Loucy (cell line): ENCODE data around the gene ARVCF.

ENCODE experiments used
- H2AFZ ChIP-seq: fragments of 200-600 bp; sonication (generic); 2 replicates; pipeline ENCODE4 v1.6.0; 2016; ENCODE audit warnings: antibody characterized with exemption, mild to moderate bottlenecking, low read length, moderate library complexity
- H3F3A ChIP-seq: fragments of 200-600 bp; 2 replicates; pipeline ENCODE4 v1.6.0; 2016; ENCODE audit warnings: antibody characterized with exemption, low read depth, mild to moderate bottlenecking
- H3K27me3 ChIP-seq: fragments of 200-600 bp; sonication (generic); 2 replicates; pipeline ENCODE4 v1.6.1; 2014; ENCODE audit warnings: low read length, mild to moderate bottlenecking; ENCODE audit not compliant: insufficient read depth, poor library complexity, severe bottlenecking
- H3K36me3 ChIP-seq: fragments of 200-600 bp; sonication (generic); 2 replicates; pipeline ENCODE4 v1.6.1; 2016; ENCODE audit warnings: low read length; ENCODE audit not compliant: insufficient read depth
- H3K4me1 ChIP-seq: fragments of 200-600 bp; sonication (generic); 2 replicates; pipeline ENCODE4 v1.5.1; 2014; ENCODE audit warnings: low read length, mild to moderate bottlenecking; ENCODE audit not compliant: insufficient read depth, poor library complexity, severe bottlenecking
- H3K4me2 ChIP-seq: fragments of 200-600 bp; sonication (generic); 2 replicates; pipeline ENCODE4 v1.6.0; 2014; ENCODE audit warnings: antibody characterized with exemption, low read length, low read depth, mild to moderate bottlenecking; ENCODE audit not compliant: poor library complexity, severe bottlenecking
- H3K4me3 ChIP-seq: fragments of 200-600 bp; sonication (generic); 2 replicates; pipeline ENCODE4 v1.5.1; 2014; ENCODE audit warnings: low read length, mild to moderate bottlenecking, mixed read lengths; ENCODE audit not compliant: poor library complexity, severe bottlenecking
- H3K79me2 ChIP-seq: fragments of 200-600 bp; sonication (generic); 2 replicates; pipeline ENCODE4 v1.6.1; 2014; ENCODE audit warnings: low read length; ENCODE audit not compliant: insufficient read depth
- H3K9ac ChIP-seq: fragments of 200-600 bp; sonication (generic); 2 replicates; pipeline ENCODE4 v1.6.0; 2014; ENCODE audit warnings: mild to moderate bottlenecking, low read depth, low read length, moderate library complexity; ENCODE audit not compliant: poor library complexity, severe bottlenecking
- H3K9me2 ChIP-seq: fragments of 200-600 bp; sonication (generic); replicated peaks from 2 replicates; pipeline ENCODE4 v1.6.1; 2016; ENCODE audit warnings: low read depth, low read length, mixed read lengths
- H3K9me3 ChIP-seq: fragments of 200-600 bp; sonication (generic); 2 replicates; pipeline ENCODE4 v1.6.1; 2014; ENCODE audit warnings: mild to moderate bottlenecking, antibody characterized with exemption, low read length, low read depth; ENCODE audit not compliant: insufficient read depth
- H4K20me1 ChIP-seq: fragments of 200-600 bp; sonication (generic); 2 replicates; pipeline ENCODE4 v1.6.0; 2014; ENCODE audit warnings: antibody characterized with exemption, low read length, mild to moderate bottlenecking; ENCODE audit not compliant: insufficient read depth, poor library complexity, severe bottlenecking
- EZH2phosphoT487 ChIP-seq: fragments of 200-600 bp; IDR thresholded peaks from 2 replicates; pipeline ENCODE4 v1.6.1; 2018; ENCODE audit warnings: antibody characterized with exemption, mild to moderate bottlenecking, moderate library complexity, borderline replicate concordance
- TF ChIP-seq, protein P1 (sequence below): fragments of 200-600 bp; sonication (generic); conservative IDR thresholded peaks from 2 replicates; pipeline ENCODE4 v1.5.1; 2014; ENCODE audit warnings: mild to moderate bottlenecking, antibody characterized with exemption, low read length

The ARVCF gene

DNA sequence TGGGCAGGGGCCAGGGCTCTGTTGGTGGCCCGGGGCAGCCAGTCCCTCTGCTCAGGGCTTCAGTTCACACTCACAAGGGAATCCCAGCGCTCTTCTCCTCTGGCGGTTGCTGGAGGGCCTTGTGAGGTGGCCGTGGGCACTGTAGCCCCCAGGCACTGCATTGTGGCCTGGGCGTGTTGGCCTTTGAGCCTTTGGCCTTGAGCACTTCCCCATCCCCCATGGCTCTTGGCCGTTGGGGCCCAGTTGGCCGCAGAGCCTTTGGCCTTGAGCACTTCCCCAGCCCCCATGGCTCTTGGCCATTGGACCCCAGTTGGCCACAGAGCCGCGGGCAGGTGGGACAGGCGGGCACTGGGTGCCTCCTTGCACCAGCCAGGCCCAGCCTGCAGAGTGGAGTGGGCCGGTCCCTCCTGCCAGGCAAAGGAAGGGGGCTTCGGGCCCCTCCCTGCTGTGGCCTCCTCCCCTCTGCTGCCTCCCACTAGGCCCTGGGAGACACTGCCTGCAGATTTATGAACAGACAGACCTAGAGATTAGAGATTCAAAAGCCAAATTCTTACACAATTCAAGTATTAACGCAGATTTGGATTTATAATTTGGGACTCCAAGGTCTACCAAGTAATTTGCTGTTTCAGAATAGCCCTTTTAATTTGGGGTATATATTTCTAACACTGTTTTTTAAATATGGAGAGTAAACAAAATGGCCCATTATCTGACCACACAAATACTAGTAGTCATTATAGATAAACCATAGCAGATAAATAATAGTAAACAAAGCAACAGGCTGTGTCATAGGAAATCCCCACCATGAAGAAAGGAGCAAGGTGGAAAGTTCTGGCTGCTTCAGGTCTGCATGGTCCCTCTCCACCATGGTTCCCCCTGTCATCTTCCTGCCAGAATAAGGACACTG lies 56.8 kb downstream of the ARVCF start:
- TF ChIP-seq EZH2phosphoT487: no peak
- no peaks in the 10 kb centered on the region for H3K27me3 ChIP-seq
- peaks cover 5% of the 10 kb centered on the region for H4K20me1 ChIP-seq
- no peaks in the 10 kb centered on the region for H3K9me2 ChIP-seq
- H2AFZ ChIP-seq: no peak overlapping the region
- H3K9ac ChIP-seq: no peak overlapping the region
- H3K79me2 ChIP-seq: 0 out of 2 replicates have a peak, but pooled peaks cover 1% of the 10 kb centered on the region
- H3F3A ChIP-seq: no peaks in the 10 kb centered on the region
- H3K4me2 ChIP-seq: no peak overlapping the region
- peaks cover 12% of the 10 kb centered on the region; the same call in 1 of the 2 replicates for H3K36me3 ChIP-seq
- H3K4me3 ChIP-seq: no peak overlapping the region
- H3K9me3 ChIP-seq: no peaks in the 10 kb centered on the region
- peaks cover 9% of the 10 kb centered on the region for H3K4me1 ChIP-seq

DNA sequence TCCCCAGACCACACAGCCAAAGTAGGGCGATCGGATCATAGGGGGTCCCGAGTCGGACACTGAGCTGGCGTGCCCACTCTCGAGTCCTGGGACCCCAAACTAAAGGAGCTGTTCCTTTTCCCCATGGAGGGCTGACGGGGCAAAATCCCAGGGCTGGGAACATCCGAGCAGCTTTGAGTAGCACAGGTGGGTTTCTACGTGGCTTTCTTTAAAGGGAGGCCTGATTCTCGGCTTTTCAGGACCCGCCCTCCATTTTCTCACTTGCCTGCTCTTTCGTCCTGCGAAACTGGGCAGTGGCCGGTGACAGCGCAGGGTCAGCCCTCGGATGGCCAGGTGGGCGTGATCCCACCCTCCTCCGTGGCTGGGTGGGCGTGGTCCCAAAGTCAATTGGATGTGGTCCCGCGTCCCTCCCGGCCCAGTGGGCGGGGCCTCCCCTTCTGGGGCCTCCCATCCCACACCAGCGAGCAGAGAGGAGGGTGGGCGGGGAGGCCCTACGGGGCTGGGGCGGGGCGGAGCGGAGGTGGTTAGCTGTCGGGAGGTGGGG lies 57.5 kb downstream of the ARVCF start:
- Histone ChIP-seq H3K4me2 (no peak overlapping the region), H3K4me1 (peaks cover 9% of the 10 kb centered on the region), H3K9me3 (no peaks in the 10 kb centered on the region), H3K79me2 (0 out of 2 replicates have a peak, but pooled peaks cover 3% of the 10 kb centered on the region), H3K9me2 (no peaks in the 10 kb centered on the region), H3K9ac (no peak overlapping the region), H2AFZ (no peak overlapping the region), H3F3A (no peaks in the 10 kb centered on the region), H4K20me1 (peaks cover 7% of the 10 kb centered on the region), H3K4me3 (no peak overlapping the region), H3K27me3 (no peaks in the 10 kb centered on the region), H3K36me3 (peaks cover 10% of the 10 kb centered on the region; the same call in 1 of the 2 replicates)
- TF ChIP-seq EZH2phosphoT487: no peak
- TF ChIP-seq, protein P1, sequence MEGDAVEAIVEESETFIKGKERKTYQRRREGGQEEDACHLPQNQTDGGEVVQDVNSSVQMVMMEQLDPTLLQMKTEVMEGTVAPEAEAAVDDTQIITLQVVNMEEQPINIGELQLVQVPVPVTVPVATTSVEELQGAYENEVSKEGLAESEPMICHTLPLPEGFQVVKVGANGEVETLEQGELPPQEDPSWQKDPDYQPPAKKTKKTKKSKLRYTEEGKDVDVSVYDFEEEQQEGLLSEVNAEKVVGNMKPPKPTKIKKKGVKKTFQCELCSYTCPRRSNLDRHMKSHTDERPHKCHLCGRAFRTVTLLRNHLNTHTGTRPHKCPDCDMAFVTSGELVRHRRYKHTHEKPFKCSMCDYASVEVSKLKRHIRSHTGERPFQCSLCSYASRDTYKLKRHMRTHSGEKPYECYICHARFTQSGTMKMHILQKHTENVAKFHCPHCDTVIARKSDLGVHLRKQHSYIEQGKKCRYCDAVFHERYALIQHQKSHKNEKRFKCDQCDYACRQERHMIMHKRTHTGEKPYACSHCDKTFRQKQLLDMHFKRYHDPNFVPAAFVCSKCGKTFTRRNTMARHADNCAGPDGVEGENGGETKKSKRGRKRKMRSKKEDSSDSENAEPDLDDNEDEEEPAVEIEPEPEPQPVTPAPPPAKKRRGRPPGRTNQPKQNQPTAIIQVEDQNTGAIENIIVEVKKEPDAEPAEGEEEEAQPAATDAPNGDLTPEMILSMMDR: no peak

DNA sequence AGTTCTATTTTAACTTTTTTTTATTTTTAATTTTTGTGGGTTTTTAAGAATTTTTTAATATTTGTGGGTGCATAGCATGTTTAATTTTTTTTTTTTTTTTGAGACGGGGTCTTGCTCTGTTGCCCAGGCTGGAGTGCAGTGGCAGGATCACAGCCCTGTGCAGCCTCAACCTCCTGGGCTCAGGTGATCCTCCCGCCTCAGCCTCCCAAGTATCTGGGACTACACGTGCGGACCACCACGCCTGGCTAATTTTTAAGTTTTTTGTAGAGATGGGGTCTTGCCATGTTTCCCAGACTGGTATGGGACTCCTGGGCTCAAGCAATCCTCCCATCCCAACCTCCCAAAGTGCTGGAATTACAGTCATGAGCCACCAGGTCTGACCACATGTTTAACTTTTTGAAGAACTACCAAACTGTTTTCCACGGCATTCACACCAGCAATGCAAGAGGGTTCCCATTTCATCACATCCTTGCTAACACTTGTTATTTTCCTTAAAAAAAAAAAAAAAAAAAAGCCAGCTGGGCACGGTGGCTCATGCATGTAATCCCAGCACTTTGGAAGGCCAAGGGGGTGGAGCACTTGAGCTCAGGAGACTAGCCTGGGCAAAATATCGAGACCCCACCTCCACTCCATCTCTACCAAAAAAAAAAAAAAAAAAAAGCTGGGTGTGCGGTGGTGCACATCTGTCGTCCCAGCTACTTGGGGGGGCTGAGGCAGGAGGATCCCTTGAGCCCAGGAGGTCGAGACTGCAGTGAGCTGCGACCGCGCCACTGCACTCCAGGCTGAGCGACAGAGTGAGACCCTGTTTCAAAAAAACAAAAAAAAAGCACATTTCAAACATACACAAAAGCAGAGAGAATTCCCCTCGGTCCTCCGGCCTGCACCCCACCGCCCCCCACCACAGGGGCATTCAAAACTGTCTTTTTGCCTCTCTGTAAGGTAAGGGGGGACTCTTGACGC lies 58.3 kb downstream of the ARVCF start:
- Histone ChIP-seq H4K20me1 (peaks cover 12% of the 10 kb centered on the region), H3K27me3 (no peaks in the 10 kb centered on the region), H2AFZ (no peak overlapping the region), H3K9me2 (no peaks in the 10 kb centered on the region), H3K9me3 (no peaks in the 10 kb centered on the region), H3K4me1 (peaks cover 9% of the 10 kb centered on the region), H3K4me3 (no peak overlapping the region), H3K9ac (no peak overlapping the region), H3K4me2 (no peak overlapping the region), H3K79me2 (0 out of 2 replicates have a peak, but pooled peaks cover 3% of the 10 kb centered on the region), H3K36me3 (peaks cover 4% of the 10 kb centered on the region; the same call in 1 of the 2 replicates), H3F3A (no peaks in the 10 kb centered on the region)
- no peak for TF ChIP-seq EZH2phosphoT487
- TF ChIP-seq, protein P1: no peak
